ENCODE results near the gene DNM2. TPM values are rescaled to one million over a fixed set of nuclear protein-coding genes. Genes with fewer than 3 reads are reported as not detected.

Gene DNM2
- total and polyA plus RNA-seq, 9 of the 15 experiments (the other 6 are each of a cell fraction or from before 2014, with no cell fraction given): 2.2 to 161 (median 72.6) TPM

- peaks cover 13% of the 10 kb centered on the region for H3K9me3 ChIP-seq (replicated peaks; ENCODE audit: control insufficient read depth, insufficient read depth, low read depth, low read length)
- POLR2A ChIA-PET: interaction anchor here (0.6 to 7.4 kb wide), 17 partner anchors 8 to 135 kb away, joined by 3 to 58 read pairs (median 4); partner anchors contain the start of genes C19orf38 and QTRT1
- peak overlapping the region; percentile 97 for H3K27ac ChIP-seq (ENCODE audit: extremely low read depth, low read depth, low read length)
- peaks cover 7% of the 10 kb centered on the region; the same call in 1 of the 2 replicates for H4K20me1 ChIP-seq (replicated peaks; ENCODE audit: control insufficient read depth, insufficient read depth, low read length)
- peak overlapping the region; percentile 92 to 95 for H3K9ac ChIP-seq (ENCODE audit: insufficient read depth in 1 of 2, low read depth in 2 of 2, low read length in 2 of 2)
- H3K4me1 ChIP-seq (replicated peaks in 1 of 2; ENCODE audit: control insufficient read depth in 2 of 2, insufficient read depth in 2 of 2, low read length in 2 of 2): peaks cover 17 to 44% of the 10 kb centered on the region in 2 experiments; a peak in 4 of 5 replicates
- no peaks in the 10 kb centered on the region for H3K9me1 ChIP-seq (ENCODE audit: control insufficient read depth, insufficient read depth, low read length)
- BruUV-seq (replicated peaks): TSS peak; percentile 58
- DNase-seq (ENCODE audit: extremely low read depth in 1 of 4, low spot score in 3 of 4) (peak; percentile 82 to 96 (median 84)), FAIRE-seq (no peak), ATAC-seq (peak; percentile 50)
- intact Hi-C loops (cut with micrococcal nuclease) (loop anchor here (1.0 kb wide), 1 partner anchor 119 kb away; no protein-coding TSS in a partner anchor), in situ Hi-C loops (cut with MboI) (no loop called here)
- no peaks in the 10 kb centered on the region for H3K27me3 ChIP-seq (ENCODE audit: control insufficient read depth in 2 of 2, insufficient read depth in 2 of 2, low read length in 2 of 2)
- H2AFZ ChIP-seq (ENCODE audit: low read depth, low read length): peak overlapping the region; percentile 96
- H3K4me3 ChIP-seq: peak overlapping the region; percentile 63
- peaks cover 34% of the 10 kb centered on the region; the same call in 2 of the 3 replicates for H3K36me3 ChIP-seq (ENCODE audit: control insufficient read depth, insufficient read depth, low read length)
- peaks cover 7% of the 10 kb centered on the region; the same call in 2 of the 3 replicates for H3K79me2 ChIP-seq (ENCODE audit: control insufficient read depth, insufficient read depth, low read length)
- WGBS (ENCODE audit: insufficient coverage, low coverage, missing lambda C conversion rate): 31% methylated on average over 37 of the region's 38 CpGs
- peak overlapping the region; percentile 79 for H3K4me2 ChIP-seq (ENCODE audit: insufficient read depth, low read length)
- CTCF ChIA-PET (ENCODE audit: low intra/inter-chr PET ratio): no interaction called here
- TF ChIP-seq ETS2 (tag; IDR thresholded peaks at IDR 0.05; ENCODE audit: borderline replicate concordance, poor library complexity, severe bottlenecking) (peak; percentile 73), LARP7 (IDR thresholded peaks at IDR 0.05) (peak; percentile 76; the same call in 1 of the 2 replicates), SMARCC2 (IDR thresholded peaks at IDR 0.05; ENCODE audit: low read depth) (no peak), ESRRA (IDR thresholded peaks at IDR 0.05; ENCODE audit: borderline replicate concordance, low read depth) (peak; percentile 63), MTA3 (IDR thresholded peaks at IDR 0.05; ENCODE audit: borderline replicate concordance) (peak; percentile 99), SMARCE1 (IDR thresholded peaks at IDR 0.05) (peak; percentile 40; the same call in 1 of the 2 replicates), EP300 (IDR thresholded peaks at IDR 0.05; ENCODE audit: low read length) (peak; percentile 64), RFX5 (IDR thresholded peaks at IDR 0.05; ENCODE audit: low read depth, low read length) (no peak), SIX5 (IDR thresholded peaks at IDR 0.05; ENCODE audit: borderline replicate concordance in 1 of 2, insufficient read depth in 1 of 2, low read depth in 1 of 2, low read length in 2 of 2) (no peak), ZNF586 (CRISPR knock-in tag; conservative IDR thresholded peaks at IDR 0.05) (0 out of 2 replicates have a peak, but pooled peaks have one; percentile 46), SMARCB1 (IDR thresholded peaks at IDR 0.05; ENCODE audit: insufficient read length, low read depth) (no peak), ZNF143 (CRISPR knock-in tag; IDR thresholded peaks at IDR 0.05) (peak; percentile 90)
- TF ChIP-seq, protein P1, sequence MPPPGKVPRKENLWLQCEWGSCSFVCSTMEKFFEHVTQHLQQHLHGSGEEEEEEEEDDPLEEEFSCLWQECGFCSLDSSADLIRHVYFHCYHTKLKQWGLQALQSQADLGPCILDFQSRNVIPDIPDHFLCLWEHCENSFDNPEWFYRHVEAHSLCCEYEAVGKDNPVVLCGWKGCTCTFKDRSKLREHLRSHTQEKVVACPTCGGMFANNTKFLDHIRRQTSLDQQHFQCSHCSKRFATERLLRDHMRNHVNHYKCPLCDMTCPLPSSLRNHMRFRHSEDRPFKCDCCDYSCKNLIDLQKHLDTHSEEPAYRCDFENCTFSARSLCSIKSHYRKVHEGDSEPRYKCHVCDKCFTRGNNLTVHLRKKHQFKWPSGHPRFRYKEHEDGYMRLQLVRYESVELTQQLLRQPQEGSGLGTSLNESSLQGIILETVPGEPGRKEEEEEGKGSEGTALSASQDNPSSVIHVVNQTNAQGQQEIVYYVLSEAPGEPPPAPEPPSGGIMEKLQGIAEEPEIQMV (tag; conservative IDR thresholded peaks at IDR 0.05; ENCODE audit: low read depth): peak; percentile 72; the same call in 1 of the 2 replicates
- TF ChIP-seq, protein P2, sequence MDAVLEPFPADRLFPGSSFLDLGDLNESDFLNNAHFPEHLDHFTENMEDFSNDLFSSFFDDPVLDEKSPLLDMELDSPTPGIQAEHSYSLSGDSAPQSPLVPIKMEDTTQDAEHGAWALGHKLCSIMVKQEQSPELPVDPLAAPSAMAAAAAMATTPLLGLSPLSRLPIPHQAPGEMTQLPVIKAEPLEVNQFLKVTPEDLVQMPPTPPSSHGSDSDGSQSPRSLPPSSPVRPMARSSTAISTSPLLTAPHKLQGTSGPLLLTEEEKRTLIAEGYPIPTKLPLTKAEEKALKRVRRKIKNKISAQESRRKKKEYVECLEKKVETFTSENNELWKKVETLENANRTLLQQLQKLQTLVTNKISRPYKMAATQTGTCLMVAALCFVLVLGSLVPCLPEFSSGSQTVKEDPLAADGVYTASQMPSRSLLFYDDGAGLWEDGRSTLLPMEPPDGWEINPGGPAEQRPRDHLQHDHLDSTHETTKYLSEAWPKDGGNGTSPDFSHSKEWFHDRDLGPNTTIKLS (IDR thresholded peaks at IDR 0.05; ENCODE audit: borderline replicate concordance, low read depth): peak; percentile 99
- TF ChIP-seq, protein P3, sequence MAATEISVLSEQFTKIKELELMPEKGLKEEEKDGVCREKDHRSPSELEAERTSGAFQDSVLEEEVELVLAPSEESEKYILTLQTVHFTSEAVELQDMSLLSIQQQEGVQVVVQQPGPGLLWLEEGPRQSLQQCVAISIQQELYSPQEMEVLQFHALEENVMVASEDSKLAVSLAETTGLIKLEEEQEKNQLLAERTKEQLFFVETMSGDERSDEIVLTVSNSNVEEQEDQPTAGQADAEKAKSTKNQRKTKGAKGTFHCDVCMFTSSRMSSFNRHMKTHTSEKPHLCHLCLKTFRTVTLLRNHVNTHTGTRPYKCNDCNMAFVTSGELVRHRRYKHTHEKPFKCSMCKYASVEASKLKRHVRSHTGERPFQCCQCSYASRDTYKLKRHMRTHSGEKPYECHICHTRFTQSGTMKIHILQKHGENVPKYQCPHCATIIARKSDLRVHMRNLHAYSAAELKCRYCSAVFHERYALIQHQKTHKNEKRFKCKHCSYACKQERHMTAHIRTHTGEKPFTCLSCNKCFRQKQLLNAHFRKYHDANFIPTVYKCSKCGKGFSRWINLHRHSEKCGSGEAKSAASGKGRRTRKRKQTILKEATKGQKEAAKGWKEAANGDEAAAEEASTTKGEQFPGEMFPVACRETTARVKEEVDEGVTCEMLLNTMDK (IDR thresholded peaks at IDR 0.05; ENCODE audit: borderline replicate concordance, insufficient read depth, low read depth, low read length, poor library complexity, severe bottlenecking): no peak
Observed at GRCh38 chr19:10836479-10837330, 118.8 kb downstream of the DNM2 start.
